HepG2 (cell line): Measurements from ENCODE around the gene RPS6KA2. TPM values are rescaled to one million over a fixed set of nuclear protein-coding genes. Genes with fewer than 3 reads are reported as not detected.
A peak's percentile ranks its signal among the peaks of the same experiment; 100 is the strongest.

Source experiments
- ARID4A ChIP-seq: sonication (generic); formaldehyde crosslinking; IDR thresholded peaks from 2 replicates; pipeline ENCODE4 v1.5.0; 2020; ENCODE audit warnings: mild to moderate bottlenecking, missing genetic modification reagents, borderline replicate concordance
- ARID5B ChIP-seq: IDR thresholded peaks from 2 replicates; pipeline ENCODE4 v1.4.0; 2020; ENCODE audit warnings: mild to moderate bottlenecking, missing genetic modification reagents
- CBX1 ChIP-seq: IDR thresholded peaks from one replicate; pipeline ENCODE4 v1.6.1; 2016; ENCODE audit warnings: antibody characterized with exemption, low read depth
- ETV5 ChIP-seq: IDR thresholded peaks from 2 replicates; pipeline ENCODE4 v1.6.1; 2018; ENCODE audit warnings: missing biosample characterization, missing genetic modification reagents, inconsistent platforms, borderline replicate concordance
- FOXA3 ChIP-seq: IDR thresholded peaks from 2 replicates; pipeline ENCODE4 v1.6.1; 2016; ENCODE audit warnings: missing genetic modification reagents, missing compliant biosample characterization
- KAT7 ChIP-seq: IDR thresholded peaks from 2 replicates; pipeline ENCODE4 v1.6.1; 2018; ENCODE audit warnings: borderline replicate concordance, missing compliant biosample characterization
- MAZ ChIP-seq, 2 experiments: sonication (generic) in 1 of 2; formaldehyde crosslinking in 1 of 2; IDR thresholded peaks; 2 replicates each; pipeline versions ENCODE4 v1.5.0 to v1.6.1; 2012 to 2020; ENCODE audit warnings: low read depth in 2 of 2, mild to moderate bottlenecking in 2 of 2, borderline replicate concordance in 1 of 2, improper control_type of control experiment in 1 of 2, low read length in 1 of 2, missing genetic modification reagents in 1 of 2, moderate library complexity in 1 of 2
- MEF2D ChIP-seq: sonication (generic); formaldehyde crosslinking; IDR thresholded peaks from 2 replicates; pipeline ENCODE4 v1.5.1; 2020; ENCODE audit warnings: mild to moderate bottlenecking, missing genetic modification reagents
- MIXL1 ChIP-seq: IDR thresholded peaks from 2 replicates; pipeline ENCODE4 v1.6.1; 2016
- MXD3 ChIP-seq: IDR thresholded peaks from 2 replicates; pipeline ENCODE4 v1.6.1; 2016; ENCODE audit warnings: mild to moderate bottlenecking, missing biosample characterization, missing genetic modification reagents
- RORA ChIP-seq: sonication (generic); formaldehyde crosslinking; IDR thresholded peaks from 2 replicates; pipeline ENCODE4 v1.5.0; 2020; ENCODE audit warnings: mild to moderate bottlenecking, missing genetic modification reagents, moderate library complexity
- RXRA ChIP-seq: sonication (generic); formaldehyde crosslinking; IDR thresholded peaks from 2 replicates; pipeline ENCODE4 v1.5.1; 2020; ENCODE audit warnings: missing genetic modification reagents
- SAP130 ChIP-seq: IDR thresholded peaks from 2 replicates; pipeline ENCODE4 v1.6.1; 2016; ENCODE audit warnings: low read depth
- SMAD3 ChIP-seq: sonication (generic); formaldehyde crosslinking; IDR thresholded peaks from 2 replicates; pipeline ENCODE4 v1.4.0; 2020; ENCODE audit warnings: missing genetic modification reagents
- YEATS4 ChIP-seq: sonication (generic); formaldehyde crosslinking; IDR thresholded peaks from 2 replicates; pipeline ENCODE4 v1.4.0; 2020; ENCODE audit warnings: missing genetic modification reagents, borderline replicate concordance
- ZBTB1 ChIP-seq: sonication (generic); formaldehyde crosslinking; IDR thresholded peaks from 2 replicates; pipeline ENCODE4 v1.4.0; 2020; ENCODE audit warnings: missing genetic modification reagents, borderline replicate concordance
- ZNF546 ChIP-seq: sonication (generic); formaldehyde crosslinking; conservative IDR thresholded peaks from 2 replicates; pipeline ENCODE4 v1.8.1; 2023; ENCODE audit warnings: mild to moderate bottlenecking, missing genetic modification reagents
- ZNF644 ChIP-seq: IDR thresholded peaks from 2 replicates; pipeline ENCODE4 v1.6.1; 2016; ENCODE audit warnings: low read depth
- ZNF883 ChIP-seq: sonication (generic); formaldehyde crosslinking; IDR thresholded peaks from 2 replicates; pipeline ENCODE4 v1.5.1; 2020; ENCODE audit warnings: mild to moderate bottlenecking, missing genetic modification reagents; ENCODE audit errors: not compliant biosample characterization
- ZSCAN20 ChIP-seq: sonication (generic); formaldehyde crosslinking; IDR thresholded peaks from 2 replicates; pipeline ENCODE4 v1.4.0; 2020; ENCODE audit warnings: missing genetic modification reagents, mild to moderate bottlenecking, borderline replicate concordance
- ZSCAN9 ChIP-seq: IDR thresholded peaks from 2 replicates; pipeline ENCODE4 v1.6.1; 2016; ENCODE audit warnings: borderline replicate concordance
- polyA plus RNA-seq, 8 experiments: library from polyadenylated mRNA; depleted of rRNA in 3 of 8; stranded (reverse) in 7 of 8; unstranded in 1 of 8; fragments of >200 nt; fragmentation: Illumina TruSeq in 4 of 8; extraction: Trizol in 4 of 8; gene quantifications; 2 replicates each; pipeline versions ENCODE4 v1.2.1 to v1.2.3, GENCODE V29; 2011 to 2016; ENCODE audit warnings: low read depth in 4 of 8, missing spikeins in 1 of 8, mixed read lengths in 1 of 8; ENCODE audit not compliant: insufficient read depth in 1 of 8
- total RNA-seq, 5 experiments: library from RNA; depleted of rRNA; stranded (reverse); fragments of >200 nt; fragmentation: Illumina TruSeq; extraction: Trizol; gene quantifications; 2 replicates each; pipeline ENCODE4 v1.2.3, GENCODE V29; 2016; ENCODE audit warnings: low read depth in 1 of 5

The RPS6KA2 gene
- total and polyA plus RNA-seq, 2 of the 13 experiments (the other 11 are each of a cell fraction or from before 2014, with no cell fraction given), result 0.22 to 0.38 TPM

- TF ChIP-seq MXD3 (no peak), RXRA (CRISPR knock-in tag) (peak; percentile 71; the same call in 1 of the 2 replicates), ARID4A (peak; percentile 25; the same call in 1 of the 2 replicates), FOXA3 (CRISPR knock-in tag) (peak; percentile 85), MIXL1 (CRISPR knock-in tag) (peak; percentile 83; the same call in 1 of the 2 replicates), ETV5 (CRISPR knock-in tag) (no peak), ZSCAN20 (CRISPR knock-in tag) (0 out of 2 replicates have a peak, but pooled peaks have one; percentile 39), MAZ (IDR thresholded peaks at IDR 0.05; ENCODE audit: borderline replicate concordance, low read depth, low read length) (no peak; the same call in 1 of the 2 replicates), MAZ (CRISPR knock-in tag; IDR thresholded peaks at IDR 0.05; ENCODE audit: low read depth) (0 out of 2 replicates have a peak, but pooled peaks have one; percentile 26), CBX1 (no peak), ZSCAN9 (CRISPR knock-in tag) (peak; percentile 62; the same call in 1 of the 2 replicates), RORA (no peak), KAT7 (CRISPR knock-in tag) (0 out of 2 replicates have a peak, but pooled peaks have one; percentile 26), ZBTB1 (CRISPR knock-in tag) (no peak), MEF2D (CRISPR knock-in tag) (peak; percentile 80), SMAD3 (CRISPR knock-in tag) (0 out of 2 replicates have a peak, but pooled peaks have one; percentile 66), ARID5B (peak; percentile 88), SAP130 (peak; percentile 84), YEATS4 (CRISPR knock-in tag) (peak; percentile 68; the same call in 1 of the 2 replicates), ZNF644 (CRISPR knock-in tag) (peak; percentile 45; the same call in 1 of the 2 replicates), ZNF883 (CRISPR knock-in tag) (no peak), ZNF546 (CRISPR knock-in tag) (no peak)
Observed at GRCh38 chr6:166394036-166394892, 232.8 kb downstream of the RPS6KA2 start (continued).
